ENCODE measurements around the gene HOXD9.

DNA sequence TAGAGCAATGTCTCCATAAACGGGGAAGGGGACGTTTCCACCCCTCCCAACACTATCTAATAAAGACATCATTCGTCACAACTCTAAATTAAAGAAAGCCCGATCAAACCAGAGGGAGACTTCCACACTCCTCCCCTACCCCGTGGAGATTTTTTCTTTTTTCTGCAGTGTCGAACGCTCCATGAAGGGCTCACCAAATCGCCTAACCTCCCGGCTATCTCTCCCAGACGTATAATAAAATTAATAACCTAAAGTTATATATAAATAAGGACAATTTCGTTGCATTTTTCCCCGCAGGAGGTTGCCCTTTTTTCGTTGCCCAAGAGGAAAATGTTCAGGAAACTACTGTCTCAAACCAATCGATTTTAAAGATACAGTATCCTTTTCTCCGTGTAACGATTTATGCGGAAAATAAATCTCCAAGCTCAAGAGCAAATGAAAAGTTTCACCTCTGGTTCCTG, 41.1 kb upstream of the HOXD9 start:
- TF ChIP-seq, protein P1, sequence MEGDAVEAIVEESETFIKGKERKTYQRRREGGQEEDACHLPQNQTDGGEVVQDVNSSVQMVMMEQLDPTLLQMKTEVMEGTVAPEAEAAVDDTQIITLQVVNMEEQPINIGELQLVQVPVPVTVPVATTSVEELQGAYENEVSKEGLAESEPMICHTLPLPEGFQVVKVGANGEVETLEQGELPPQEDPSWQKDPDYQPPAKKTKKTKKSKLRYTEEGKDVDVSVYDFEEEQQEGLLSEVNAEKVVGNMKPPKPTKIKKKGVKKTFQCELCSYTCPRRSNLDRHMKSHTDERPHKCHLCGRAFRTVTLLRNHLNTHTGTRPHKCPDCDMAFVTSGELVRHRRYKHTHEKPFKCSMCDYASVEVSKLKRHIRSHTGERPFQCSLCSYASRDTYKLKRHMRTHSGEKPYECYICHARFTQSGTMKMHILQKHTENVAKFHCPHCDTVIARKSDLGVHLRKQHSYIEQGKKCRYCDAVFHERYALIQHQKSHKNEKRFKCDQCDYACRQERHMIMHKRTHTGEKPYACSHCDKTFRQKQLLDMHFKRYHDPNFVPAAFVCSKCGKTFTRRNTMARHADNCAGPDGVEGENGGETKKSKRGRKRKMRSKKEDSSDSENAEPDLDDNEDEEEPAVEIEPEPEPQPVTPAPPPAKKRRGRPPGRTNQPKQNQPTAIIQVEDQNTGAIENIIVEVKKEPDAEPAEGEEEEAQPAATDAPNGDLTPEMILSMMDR (IDR thresholded peaks at IDR 0.05): no peak
- no peak for TF ChIP-seq POLR2AphosphoS5 (IDR thresholded peaks at IDR 0.05)

All from stomach (tissue), 4 donors.